HG02938 (cell line): ENCODE results near the gene CYB5R3.
A peak's percentile ranks its signal among the peaks of the same experiment; 100 is the strongest.
"Not testable (repeated sequence)": the region's sequence is repeated elsewhere in the genome, so short reads cannot be mapped to it uniquely, and the experiment has no call there.

ENCODE experiments used
- ATAC-seq: cut with Tn5 transposase; IDR thresholded peaks from one replicate; pipeline ENCODE4 v1.9.1; 2021; ENCODE audit warnings: mild to moderate bottlenecking, moderate library complexity; ENCODE audit not compliant: unreplicated experiment

The CYB5R3 gene

GRCh38 chr22:42626431-42626830, 22.8 kb downstream of the CYB5R3 start:
- ATAC-seq: no peak

DNA sequence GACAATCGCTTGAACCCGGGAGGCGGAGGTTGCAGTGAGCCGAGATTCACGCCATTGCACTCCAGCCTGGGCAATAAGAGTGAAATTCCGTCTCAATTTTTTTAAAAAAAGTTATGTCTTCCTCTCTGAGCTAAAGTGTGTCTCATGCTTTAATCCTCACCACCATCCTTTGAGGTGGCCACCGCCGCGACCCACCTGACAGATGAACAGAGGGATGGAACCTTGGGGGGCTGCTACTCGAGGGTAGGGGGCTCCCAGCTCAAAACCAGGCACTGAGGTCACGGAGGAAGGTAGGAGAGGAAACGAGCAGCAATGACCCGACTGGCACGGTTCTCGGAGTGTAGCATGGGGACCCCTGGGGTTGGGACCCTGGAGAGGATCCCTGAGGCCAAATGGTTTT, 23.8 kb downstream of the CYB5R3 start:
- no peak for ATAC-seq

GRCh38 chr22:42624551-42625106, 24.6 kb downstream of the CYB5R3 start:
- ATAC-seq: no peak

- ATAC-seq: no peak
Measured at GRCh38 chr22:42623756-42624441, 25.3 kb downstream of the CYB5R3 start.

- ATAC-seq: no peak
Measured at GRCh38 chr22:42623301-42623751, 25.9 kb downstream of the CYB5R3 start.

GRCh38 chr22:42622061-42622710, 27.0 kb downstream of the CYB5R3 start:
- ATAC-seq: no peak

DNA sequence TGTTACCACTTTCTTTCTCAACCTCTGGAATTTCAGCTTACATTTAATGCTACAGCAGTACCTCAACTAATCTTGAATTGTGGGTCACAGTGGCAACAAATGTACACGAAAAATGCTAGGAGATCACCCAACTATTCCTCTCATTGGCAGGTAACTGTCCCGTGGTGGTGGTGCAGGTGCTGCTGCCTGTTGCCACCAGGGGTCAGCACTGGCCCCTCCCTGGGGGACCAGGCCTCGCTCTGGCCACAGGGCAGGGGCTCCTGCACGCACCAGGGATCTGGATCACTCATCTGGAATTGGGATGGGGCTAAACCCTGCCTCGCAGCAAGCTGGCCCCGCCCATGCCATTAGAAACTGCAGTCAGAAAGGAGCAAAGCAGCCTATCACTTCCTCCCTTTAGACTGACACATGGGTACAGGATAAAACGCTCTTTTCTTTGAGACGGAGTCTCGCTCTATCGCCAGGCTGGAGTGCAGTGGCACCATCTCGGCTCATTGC, 27.6 kb downstream of the CYB5R3 start:
- no peak for ATAC-seq

DNA sequence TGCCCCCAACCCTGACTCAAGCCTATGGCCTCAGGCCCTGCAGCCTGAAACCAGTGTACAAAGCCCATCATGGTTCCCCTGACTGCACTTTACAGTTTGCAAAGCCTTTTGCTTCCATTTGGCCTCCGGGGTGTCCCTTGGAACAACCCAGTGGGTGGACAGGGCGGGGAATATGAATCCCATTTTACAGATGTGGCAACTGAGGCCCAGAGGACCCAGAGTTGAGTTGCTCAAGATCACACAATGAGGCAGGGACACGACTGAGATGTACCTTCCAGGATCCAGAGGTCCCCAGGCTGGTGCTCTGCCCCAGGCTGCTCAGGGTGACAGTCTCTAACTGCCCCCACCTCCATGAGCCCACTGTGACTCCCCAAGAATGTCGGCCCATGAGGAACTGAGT, 29.1 kb downstream of the CYB5R3 start:
- ATAC-seq: no peak

GRCh38 chr22:42619261-42620063, 29.7 kb downstream of the CYB5R3 start:
- no peak for ATAC-seq

- no peak for ATAC-seq
Measured at GRCh38 chr22:42617155-42617983, 31.8 kb downstream of the CYB5R3 start.

DNA sequence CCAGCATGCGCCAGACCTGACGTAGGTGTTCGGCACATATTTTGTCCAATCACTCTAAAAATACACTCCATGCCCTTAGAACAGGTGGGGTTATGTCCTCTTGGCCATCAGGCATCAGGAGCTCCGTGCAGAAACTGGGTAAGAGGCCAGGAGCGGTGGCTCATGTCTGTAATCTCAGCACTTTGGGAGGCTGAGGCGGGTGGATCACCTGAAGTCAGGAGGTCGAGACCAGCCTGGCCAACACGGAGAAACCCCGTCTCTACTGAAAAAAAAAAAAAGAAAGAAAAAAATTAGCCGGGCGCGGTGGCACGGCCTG, 33.4 kb downstream of the CYB5R3 start:
- ATAC-seq: not testable (repeated sequence)

GRCh38 chr22:42615092-42615859, 33.9 kb downstream of the CYB5R3 start:
- peak; percentile 58 for ATAC-seq

DNA sequence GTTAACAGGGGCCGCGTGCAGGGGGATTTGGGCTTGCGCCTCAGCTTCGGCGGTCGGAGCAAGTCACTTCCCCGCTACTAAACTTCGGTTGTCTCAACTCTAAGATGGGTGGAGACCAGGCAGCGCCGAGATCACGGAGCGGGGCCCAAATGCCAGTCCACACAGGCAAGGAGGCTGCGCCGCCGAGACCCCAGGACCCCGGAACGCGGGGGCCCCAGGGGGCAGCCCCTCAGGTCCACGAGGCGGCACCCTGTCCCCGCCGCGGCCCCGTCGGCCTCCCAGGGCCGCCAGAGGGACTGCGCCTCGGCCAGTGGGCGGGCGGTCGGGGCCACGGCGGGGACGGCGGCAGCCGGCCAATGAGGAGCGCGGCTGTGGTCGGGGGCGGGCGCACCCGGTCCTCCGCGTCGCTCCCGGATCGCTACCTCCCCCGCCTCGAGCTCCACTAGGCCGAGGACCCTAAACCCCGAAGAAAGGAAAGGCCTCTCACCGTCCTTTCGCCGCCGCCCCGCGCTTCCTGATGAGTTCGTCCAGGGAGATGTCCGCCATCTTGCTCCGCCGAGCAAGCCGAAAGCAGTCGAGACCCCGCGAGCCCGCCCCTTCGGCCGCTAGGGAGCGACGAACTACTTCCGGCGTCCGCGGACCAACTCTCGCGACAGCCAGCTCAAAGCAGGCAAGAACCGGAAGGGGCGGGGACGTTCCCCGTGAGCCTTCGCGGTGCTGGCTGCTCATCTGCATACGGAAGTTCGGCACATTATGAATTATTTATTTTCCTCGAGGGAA, 34.7 kb downstream of the CYB5R3 start, which contains the start of gene POLDIP3:
Gene POLDIP3 (minus strand): TSS at position 572 of the 780 bp plus-strand sequence. CDS start 26 bp downstream, at position 546.
- peak; percentile 57 for ATAC-seq

DNA sequence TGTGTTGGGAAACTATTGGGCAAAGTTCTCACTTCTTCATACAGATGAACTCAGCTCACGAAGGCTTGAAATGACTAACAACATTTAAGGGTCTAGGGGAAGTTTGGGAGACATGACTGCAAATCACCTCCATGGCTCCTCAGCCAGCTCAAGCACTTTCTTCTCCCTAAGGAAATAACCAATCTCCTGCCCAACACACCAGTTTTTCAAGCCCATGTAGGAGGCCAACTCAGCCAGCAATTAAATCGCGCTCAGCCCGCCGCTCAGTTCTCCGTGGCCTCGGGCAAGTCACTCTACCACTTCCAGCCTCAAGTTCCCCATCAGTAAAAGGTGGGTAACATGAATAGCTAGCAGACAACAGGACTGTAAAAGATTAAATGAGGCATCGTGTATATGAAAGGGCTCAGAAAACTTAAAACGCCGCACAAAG, 35.3 kb downstream of the CYB5R3 start:
- no peak for ATAC-seq

DNA sequence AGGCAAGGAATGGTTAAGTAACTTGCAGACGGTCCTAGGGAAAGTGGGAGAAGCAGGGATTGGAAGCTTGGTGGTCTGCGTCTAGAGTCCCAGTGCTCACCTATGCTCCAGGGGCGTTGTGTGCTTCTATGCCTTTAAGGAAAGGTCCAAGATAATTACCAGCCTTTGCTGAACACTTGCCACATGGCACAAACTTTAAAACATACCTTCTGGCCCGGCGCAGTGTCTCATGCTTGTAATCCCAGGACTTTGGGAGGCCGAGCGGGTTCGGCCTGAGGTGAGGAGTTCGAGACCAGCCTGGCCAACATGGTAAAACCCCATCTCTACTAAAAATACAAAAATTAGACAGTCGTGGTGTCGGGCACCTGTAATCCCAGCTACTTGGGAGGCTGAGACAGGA, 36.9 kb downstream of the CYB5R3 start:
- ATAC-seq: no peak

DNA sequence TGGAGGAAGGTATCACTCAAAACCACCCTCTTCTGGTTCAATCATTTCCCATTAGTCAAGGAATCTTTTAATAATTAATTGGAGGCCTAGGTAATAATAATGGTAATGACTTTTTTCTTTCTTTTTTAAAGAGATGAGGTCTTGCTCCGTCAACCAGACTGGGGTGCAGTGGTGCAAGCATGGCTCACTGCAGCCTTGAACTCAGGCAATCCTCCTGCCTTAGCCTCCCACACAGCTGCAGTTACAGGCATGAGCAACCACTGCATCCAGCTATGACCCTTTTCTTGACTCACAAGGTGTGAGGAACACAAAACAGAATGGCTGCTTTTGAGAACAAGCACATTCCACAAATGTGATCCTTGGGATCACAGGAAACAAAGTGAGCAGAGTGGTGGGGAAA, 38.1 kb downstream of the CYB5R3 start:
- ATAC-seq: no peak

GRCh38 chr22:42610186-42610585, 39.0 kb downstream of the CYB5R3 start:
- ATAC-seq: no peak

- no peak for ATAC-seq
Measured at GRCh38 chr22:42608823-42609361, 40.3 kb downstream of the CYB5R3 start.
